Lung microvascular endothelial cell (primary cell): ENCODE data around the gene BICC1. TPM values are rescaled to one million over a fixed set of nuclear protein-coding genes. Genes with fewer than 3 reads are reported as not detected.
A peak's percentile ranks its signal among the peaks of the same experiment; 100 is the strongest.

Source experiments
- DNase-seq, 2 donors: peaks; one replicate each; pipeline versions ENCODE4 v3.0.0 to v3.0.0-alpha.2; 2010; ENCODE audit warnings: low read depth in 2 of 2
- total RNA-seq: library from RNA; depleted of rRNA; stranded (reverse); fragments of >200 nt; gene quantifications from 2 replicates; pipeline ENCODE4 v1.2.1, GENCODE V29; 2014

Gene BICC1
- total RNA-seq, 1 donor from 2014 or later = 0.20 TPM

- DNase-seq = no peak
Measured at GRCh38 chr10:58776568-58777318, 264.1 kb downstream of the BICC1 start.

GRCh38 chr10:58778966-58779365, 266.3 kb downstream of the BICC1 start:
- DNase-seq = no peak

GRCh38 chr10:58779594-58779993, 266.9 kb downstream of the BICC1 start:
- no peak for DNase-seq

- no peak for DNase-seq
Measured at GRCh38 chr10:58780476-58780875, 267.8 kb downstream of the BICC1 start.

GRCh38 chr10:58781873-58782488, 269.3 kb downstream of the BICC1 start:
- peak; percentile 12 to 43 for DNase-seq

- DNase-seq = no peak
Measured at GRCh38 chr10:58782876-58783851, 270.5 kb downstream of the BICC1 start.

- DNase-seq = no peak
Measured at GRCh38 chr10:58784361-58784760, 271.7 kb downstream of the BICC1 start.

GRCh38 chr10:58785354-58785753, 272.7 kb downstream of the BICC1 start:
- DNase-seq = no peak

GRCh38 chr10:58791137-58791536, 278.5 kb downstream of the BICC1 start:
- no peak for DNase-seq

GRCh38 chr10:58795560-58795959, 282.9 kb downstream of the BICC1 start:
- no peak for DNase-seq

- DNase-seq = no peak
Measured at GRCh38 chr10:58796242-58796641, 283.6 kb downstream of the BICC1 start.

GRCh38 chr10:58796824-58797223, 284.2 kb downstream of the BICC1 start:
- no peak for DNase-seq

- no peak for DNase-seq
Measured at GRCh38 chr10:58797356-58797755, 284.7 kb downstream of the BICC1 start.

GRCh38 chr10:58802047-58802446, 289.4 kb downstream of the BICC1 start:
- DNase-seq = no peak

- no peak for DNase-seq
Measured at GRCh38 chr10:58806323-58806722, 293.7 kb downstream of the BICC1 start.

GRCh38 chr10:58806970-58807628, 294.4 kb downstream of the BICC1 start:
- no peak for DNase-seq

GRCh38 chr10:58807629-58808022, 295.0 kb downstream of the BICC1 start:
- no peak for DNase-seq

- no peak for DNase-seq
Measured at GRCh38 chr10:58810751-58811150, 298.1 kb downstream of the BICC1 start.

GRCh38 chr10:58813573-58813972, 300.9 kb downstream of the BICC1 start:
- DNase-seq = no peak

GRCh38 chr10:58817201-58817846, 304.7 kb downstream of the BICC1 start:
- DNase-seq = peak in 1 of 2 donors; percentile 1

- DNase-seq = peak in 1 of 2 donors; percentile 15
Measured at GRCh38 chr10:58818900-58819299, 306.2 kb downstream of the BICC1 start.
